K562 (cell line): ENCODE data around the gene UQCRH. TPM values are rescaled to one million over a fixed set of nuclear protein-coding genes. Genes with fewer than 3 reads are reported as not detected.

Source experiments
- ATAC-seq: fragments of 200-7000 bp; cut with Tn5 transposase; 3 replicates; pipeline ENCODE4 v1.9.1; 2020; ENCODE audit warnings: moderate library complexity
- BruUV-seq: library from RNA; stranded (reverse); fragments of 400-500 nt; replicated peaks from 2 replicates; lab custom pipeline; 2021; lab: Mats Ljungman, UMichigan
- CTCF ChIA-PET: fragments of 300-600 bp; formaldehyde crosslinking; extraction: SDS; loops from one replicate; lab custom pipeline; 2021; ENCODE audit warnings: low intra/inter-chr PET ratio; lab: Yijun Ruan, JAX
- POLR2A ChIA-PET: fragments of 300-600, 350-650 bp; sonication (Branson Sonifier 250); formaldehyde crosslinking; extraction: SDS; loops from one replicate; lab custom pipeline; 2021; ENCODE audit warnings: antibody characterized with exemption, inconsistent platforms; lab: Yijun Ruan, JAX
- DNase-seq, 4 experiments: peaks; one replicate each; pipeline versions ENCODE4 v3.0.0 to v3.0.0-alpha.2; 2011 to 2018; ENCODE audit warnings: low spot score in 3 of 4, mixed read lengths in 3 of 4; ENCODE audit errors: extremely low read depth in 1 of 4
- FAIRE-seq: peaks from 2 replicates; lab custom pipeline; 2011; peaks lifted over from hg19 to GRCh38; lab: Jason Lieb, UNC
- H2AFZ ChIP-seq: 2 replicates; pipeline ENCODE4 v1.6.0; 2011; ENCODE audit warnings: low read depth, low read length, control low read depth, inconsistent platforms
- H3K27ac ChIP-seq: fragments of 200-600 bp; 3 replicates; pipeline ENCODE4 v1.8.0; 2011; ENCODE audit warnings: low read depth, mild to moderate bottlenecking, control low read depth, inconsistent platforms, low read length, moderate library complexity, mixed read lengths; ENCODE audit errors: extremely low read depth
- H3K27me3 ChIP-seq, 2 experiments: fragments of 300-600 bp in 1 of 2; 2 replicates in 1 of 2; 3 replicates in 1 of 2; pipeline versions ENCODE4 v1.6.0 to v1.8.0; 2011; ENCODE audit warnings: inconsistent platforms in 2 of 2, low read length in 2 of 2, mild to moderate bottlenecking in 1 of 2, mixed read lengths in 1 of 2, moderate library complexity in 1 of 2; ENCODE audit not compliant: control insufficient read depth in 2 of 2, insufficient read depth in 2 of 2
- H3K36me3 ChIP-seq: fragments of 300-600 bp; 3 replicates; pipeline ENCODE4 v1.8.0; 2011; ENCODE audit warnings: mild to moderate bottlenecking, low read length, inconsistent platforms; ENCODE audit not compliant: control insufficient read depth, insufficient read depth
- H3K4me1 ChIP-seq, 2 experiments: fragments of 200-600 bp in 1 of 2; replicated peaks in 1 of 2; 2 replicates in 1 of 2; 3 replicates in 1 of 2; pipeline versions ENCODE4 v1.5.1 to v1.8.0; 2011; ENCODE audit warnings: inconsistent platforms in 2 of 2, low read length in 2 of 2, mild to moderate bottlenecking in 1 of 2, mixed read lengths in 1 of 2, moderate library complexity in 1 of 2; ENCODE audit not compliant: control insufficient read depth in 2 of 2, insufficient read depth in 2 of 2
- H3K4me2 ChIP-seq: 2 replicates; pipeline ENCODE4 v1.6.1; 2011; ENCODE audit warnings: low read length, control low read depth, inconsistent platforms, mixed read lengths; ENCODE audit not compliant: insufficient read depth
- H3K4me3 ChIP-seq: fragments of 200-600 bp; sonication (generic), shearing (Covaris generic); 2 replicates; pipeline ENCODE4 v1.5.1; 2016; ENCODE audit warnings: control low read depth, inconsistent platforms
- H3K79me2 ChIP-seq: fragments of 200-600 bp; 3 replicates; pipeline ENCODE4 v1.8.0; 2011; ENCODE audit warnings: low read length, inconsistent platforms; ENCODE audit not compliant: control insufficient read depth, insufficient read depth
- H3K9ac ChIP-seq, 2 experiments: 2 replicates each; pipeline versions ENCODE4 v1.6.0 to v1.6.1; 2011; ENCODE audit warnings: low read depth in 2 of 2, low read length in 2 of 2, control low read depth in 1 of 2, inconsistent platforms in 1 of 2, mild to moderate bottlenecking in 1 of 2, mixed read lengths in 1 of 2; ENCODE audit not compliant: insufficient read depth in 1 of 2
- H3K9me1 ChIP-seq: one replicate; pipeline ENCODE4 v1.6.0; 2011; ENCODE audit warnings: inconsistent platforms, mild to moderate bottlenecking, low read length, moderate library complexity; ENCODE audit not compliant: control insufficient read depth, insufficient read depth
- H3K9me3 ChIP-seq: replicated peaks from 2 replicates; pipeline ENCODE4 v1.5.1; 2011; ENCODE audit warnings: low read depth, low read length, inconsistent platforms; ENCODE audit not compliant: control insufficient read depth, insufficient read depth
- H4K20me1 ChIP-seq: replicated peaks from 2 replicates; pipeline ENCODE4 v1.6.1; 2011; ENCODE audit warnings: low read length, inconsistent platforms, mixed read lengths; ENCODE audit not compliant: control insufficient read depth, insufficient read depth
- ATF1 ChIP-seq, 2 experiments: fragments of 450-650 bp in 1 of 2; IDR thresholded peaks; 2 replicates each; pipeline ENCODE4 v1.6.1; 2016; ENCODE audit warnings: missing compliant biosample characterization in 1 of 2, missing genetic modification characterization in 1 of 2
- GTF2F1 ChIP-seq: IDR thresholded peaks from 2 replicates; pipeline ENCODE4 v1.6.1; 2011; ENCODE audit warnings: low read depth, low read length, improper control_type of control experiment
- PURB ChIP-seq: sonication (generic); formaldehyde crosslinking; IDR thresholded peaks from 2 replicates; pipeline ENCODE4 v1.9.0; 2021; ENCODE audit warnings: low read depth, mild to moderate bottlenecking, missing genetic modification reagents
- SMARCA5 ChIP-seq: fragments of 450-650 bp; IDR thresholded peaks from 2 replicates; pipeline ENCODE4 v1.6.1; 2016
- WGBS: fragments of 100-300 bp; shearing (Covaris generic); methylation state at CpG from one replicate; pipeline ENCODE4 v1.1.6; 2016; ENCODE audit warnings: low coverage, mixed read lengths; ENCODE audit not compliant: insufficient coverage; ENCODE audit errors: missing lambda C conversion rate; 5-methylcytosine and 5-hydroxymethylcytosine counted together
- in situ Hi-C: fragments of 300-500 bp; cut with MboI; formaldehyde crosslinking; loops from 4 replicates; pipeline ENCODE4 v1.15.0; 2018; ENCODE audit warnings: inconsistent platforms, mixed read lengths
- intact Hi-C: fragments of 100-400 bp; cut with micrococcal nuclease; formaldehyde crosslinking; loops from 2 replicates; pipeline ENCODE4 v1.14.2; 2022
- polyA plus RNA-seq, 8 experiments: library from polyadenylated mRNA; depleted of rRNA in 4 of 8; stranded (reverse) in 5 of 8; unstranded in 3 of 8; fragments of >200 nt; fragmentation: Nextera tagmentation in 2 of 8; fragmentation: Illumina TruSeq in 1 of 8; extraction: Ambion mirVana in 2 of 8; extraction: Trizol in 1 of 8; gene quantifications; 2 replicates each; pipeline versions ENCODE4 v1.2.1 to v1.2.3, GENCODE V29; 2011 to 2014; ENCODE audit warnings: inconsistent platforms in 1 of 8, missing spikeins in 1 of 8
- total RNA-seq, 7 experiments: library from RNA; depleted of rRNA in 6 of 7; stranded (reverse); fragments of >200 nt in 6 of 7; fragmentation: Illumina TruSeq in 2 of 7; extraction: Trizol in 2 of 7; gene quantifications; 2 replicates each; pipeline versions ENCODE4 v1.2.1 to v1.2.3, GENCODE V29; 2011 to 2021; ENCODE audit warnings: low replicate concordance in 1 of 7
- TF ChIP-seq, protein P1 (sequence below): sonication (generic); formaldehyde crosslinking; IDR thresholded peaks from 2 replicates; pipeline ENCODE4 v1.9.0; 2022; ENCODE audit warnings: mild to moderate bottlenecking, missing genetic modification reagents
- TF ChIP-seq, protein P2 (sequence below), 2 experiments: fragments of 450-650 bp; IDR thresholded peaks; 2 replicates each; pipeline ENCODE4 v1.6.1; 2016; ENCODE audit warnings: mild to moderate bottlenecking in 2 of 2, borderline replicate concordance in 1 of 2, low read depth in 1 of 2, moderate library complexity in 1 of 2
- TF ChIP-seq, protein P3 (sequence below): sonication (generic); formaldehyde crosslinking; IDR thresholded peaks from 2 replicates; pipeline ENCODE4 v1.8.0; 2022; ENCODE audit warnings: mild to moderate bottlenecking, missing genetic modification reagents
- TF ChIP-seq, protein P4 (sequence below): conservative IDR thresholded peaks from 2 replicates; pipeline ENCODE4 v1.6.1; 2011; ENCODE audit warnings: low read depth, mild to moderate bottlenecking, low read length; ENCODE audit not compliant: control insufficient read depth

The UQCRH gene
- total and polyA plus RNA-seq, 9 of the 15 experiments (the other 6 are each of a cell fraction or from before 2014, with no cell fraction given), result 1,267 to 5,184 (median 2,410) TPM

DNA sequence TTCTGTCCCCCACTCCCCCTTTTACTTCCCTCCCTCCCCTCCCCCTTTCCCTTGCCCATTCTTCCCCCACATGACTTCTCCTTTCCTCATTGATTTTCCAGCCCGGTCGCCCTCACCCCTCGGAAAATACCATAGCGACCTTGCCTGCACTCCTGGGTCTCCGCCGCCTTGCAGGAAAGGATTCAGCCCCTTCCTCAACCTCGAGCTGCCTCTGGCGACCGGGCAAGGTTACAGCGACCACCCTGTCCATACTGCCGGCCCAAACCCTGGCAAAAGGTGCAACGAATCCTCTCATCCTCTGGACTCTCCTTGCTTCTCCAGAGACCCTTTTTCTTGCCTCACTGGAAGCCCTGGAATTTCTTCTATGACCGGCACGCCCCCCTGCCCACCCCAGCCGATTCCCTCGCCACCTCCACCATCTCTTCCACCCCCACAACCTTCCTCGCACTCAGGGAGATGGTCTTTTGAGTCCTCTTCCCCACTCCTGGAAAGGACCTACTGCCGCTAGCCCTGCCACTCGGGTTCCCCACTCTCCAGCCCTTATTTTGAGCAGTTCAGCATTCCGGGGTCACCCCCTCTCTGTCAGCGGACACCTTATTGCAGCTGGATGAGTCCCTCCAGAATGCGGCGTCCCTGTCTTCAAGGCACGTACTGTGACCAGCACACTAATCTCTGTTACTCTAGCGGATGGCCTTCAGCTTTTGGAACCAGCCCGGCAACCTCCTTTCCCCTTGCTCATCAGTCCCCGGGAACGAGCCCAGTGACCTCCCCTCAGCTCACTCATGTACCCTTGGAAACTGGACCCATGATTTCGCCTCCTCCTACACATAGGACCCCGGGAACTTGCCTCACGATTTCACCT, 38.0 kb downstream of the UQCRH start:
- Histone ChIP-seq H3K9me1 (peaks cover 11% of the 10 kb centered on the region), H3K36me3 (peaks cover 48% of the 10 kb centered on the region), H3K27me3 (no peaks in the 10 kb centered on the region), H3K4me2 (peak overlapping the region; percentile 95), H3K79me2 (peaks cover 50% of the 10 kb centered on the region), H3K4me1 (peaks cover 22 to 26% of the 10 kb centered on the region in 2 experiments), H4K20me1 (peaks cover 5% of the 10 kb centered on the region; the same call in 1 of the 2 replicates), H3K9ac (peak overlapping the region; percentile 94 to 95), H3K4me3 (peak overlapping the region; percentile 56), H3K27ac (peak overlapping the region; percentile 96), H3K9me3 (no peaks in the 10 kb centered on the region), H2AFZ (peak overlapping the region; percentile 83)
- BruUV-seq, result no TSS peak
- ATAC-seq (no peak), DNase-seq (peak in 3 of 4 experiments; percentile 29 to 36 (median 34)), FAIRE-seq (no peak)
- intact Hi-C loops, result loop anchor here (2.0 to 10.0 kb wide), 2 partner anchors 57 to 181 kb away; no protein-coding TSS in a partner anchor
- in situ Hi-C loops, result no loop called here
- POLR2A ChIA-PET, result interaction anchor here (0.5 to 4.0 kb wide), 12 partner anchors 14 to 263 kb away, joined by 3 to 20 read pairs (median 4); partner anchors contain the start of genes LRRC41, MKNK1 and UQCRH
- CTCF ChIA-PET, result no interaction called here
- WGBS, result 16% methylated on average over 31 of the region's 31 CpGs
- TF ChIP-seq SMARCA5 (no peak), PURB (CRISPR knock-in tag) (no peak), ATF1 (CRISPR knock-in tag; IDR thresholded peaks at IDR 0.05) (no peak), ATF1 (tag; IDR thresholded peaks at IDR 0.05) (peak; percentile 86), GTF2F1 (no peak)
- TF ChIP-seq, protein P1, sequence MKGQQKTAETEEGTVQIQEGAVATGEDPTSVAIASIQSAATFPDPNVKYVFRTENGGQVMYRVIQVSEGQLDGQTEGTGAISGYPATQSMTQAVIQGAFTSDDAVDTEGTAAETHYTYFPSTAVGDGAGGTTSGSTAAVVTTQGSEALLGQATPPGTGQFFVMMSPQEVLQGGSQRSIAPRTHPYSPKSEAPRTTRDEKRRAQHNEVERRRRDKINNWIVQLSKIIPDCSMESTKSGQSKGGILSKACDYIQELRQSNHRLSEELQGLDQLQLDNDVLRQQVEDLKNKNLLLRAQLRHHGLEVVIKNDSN (CRISPR knock-in tag), result no peak
- TF ChIP-seq, protein P2, sequence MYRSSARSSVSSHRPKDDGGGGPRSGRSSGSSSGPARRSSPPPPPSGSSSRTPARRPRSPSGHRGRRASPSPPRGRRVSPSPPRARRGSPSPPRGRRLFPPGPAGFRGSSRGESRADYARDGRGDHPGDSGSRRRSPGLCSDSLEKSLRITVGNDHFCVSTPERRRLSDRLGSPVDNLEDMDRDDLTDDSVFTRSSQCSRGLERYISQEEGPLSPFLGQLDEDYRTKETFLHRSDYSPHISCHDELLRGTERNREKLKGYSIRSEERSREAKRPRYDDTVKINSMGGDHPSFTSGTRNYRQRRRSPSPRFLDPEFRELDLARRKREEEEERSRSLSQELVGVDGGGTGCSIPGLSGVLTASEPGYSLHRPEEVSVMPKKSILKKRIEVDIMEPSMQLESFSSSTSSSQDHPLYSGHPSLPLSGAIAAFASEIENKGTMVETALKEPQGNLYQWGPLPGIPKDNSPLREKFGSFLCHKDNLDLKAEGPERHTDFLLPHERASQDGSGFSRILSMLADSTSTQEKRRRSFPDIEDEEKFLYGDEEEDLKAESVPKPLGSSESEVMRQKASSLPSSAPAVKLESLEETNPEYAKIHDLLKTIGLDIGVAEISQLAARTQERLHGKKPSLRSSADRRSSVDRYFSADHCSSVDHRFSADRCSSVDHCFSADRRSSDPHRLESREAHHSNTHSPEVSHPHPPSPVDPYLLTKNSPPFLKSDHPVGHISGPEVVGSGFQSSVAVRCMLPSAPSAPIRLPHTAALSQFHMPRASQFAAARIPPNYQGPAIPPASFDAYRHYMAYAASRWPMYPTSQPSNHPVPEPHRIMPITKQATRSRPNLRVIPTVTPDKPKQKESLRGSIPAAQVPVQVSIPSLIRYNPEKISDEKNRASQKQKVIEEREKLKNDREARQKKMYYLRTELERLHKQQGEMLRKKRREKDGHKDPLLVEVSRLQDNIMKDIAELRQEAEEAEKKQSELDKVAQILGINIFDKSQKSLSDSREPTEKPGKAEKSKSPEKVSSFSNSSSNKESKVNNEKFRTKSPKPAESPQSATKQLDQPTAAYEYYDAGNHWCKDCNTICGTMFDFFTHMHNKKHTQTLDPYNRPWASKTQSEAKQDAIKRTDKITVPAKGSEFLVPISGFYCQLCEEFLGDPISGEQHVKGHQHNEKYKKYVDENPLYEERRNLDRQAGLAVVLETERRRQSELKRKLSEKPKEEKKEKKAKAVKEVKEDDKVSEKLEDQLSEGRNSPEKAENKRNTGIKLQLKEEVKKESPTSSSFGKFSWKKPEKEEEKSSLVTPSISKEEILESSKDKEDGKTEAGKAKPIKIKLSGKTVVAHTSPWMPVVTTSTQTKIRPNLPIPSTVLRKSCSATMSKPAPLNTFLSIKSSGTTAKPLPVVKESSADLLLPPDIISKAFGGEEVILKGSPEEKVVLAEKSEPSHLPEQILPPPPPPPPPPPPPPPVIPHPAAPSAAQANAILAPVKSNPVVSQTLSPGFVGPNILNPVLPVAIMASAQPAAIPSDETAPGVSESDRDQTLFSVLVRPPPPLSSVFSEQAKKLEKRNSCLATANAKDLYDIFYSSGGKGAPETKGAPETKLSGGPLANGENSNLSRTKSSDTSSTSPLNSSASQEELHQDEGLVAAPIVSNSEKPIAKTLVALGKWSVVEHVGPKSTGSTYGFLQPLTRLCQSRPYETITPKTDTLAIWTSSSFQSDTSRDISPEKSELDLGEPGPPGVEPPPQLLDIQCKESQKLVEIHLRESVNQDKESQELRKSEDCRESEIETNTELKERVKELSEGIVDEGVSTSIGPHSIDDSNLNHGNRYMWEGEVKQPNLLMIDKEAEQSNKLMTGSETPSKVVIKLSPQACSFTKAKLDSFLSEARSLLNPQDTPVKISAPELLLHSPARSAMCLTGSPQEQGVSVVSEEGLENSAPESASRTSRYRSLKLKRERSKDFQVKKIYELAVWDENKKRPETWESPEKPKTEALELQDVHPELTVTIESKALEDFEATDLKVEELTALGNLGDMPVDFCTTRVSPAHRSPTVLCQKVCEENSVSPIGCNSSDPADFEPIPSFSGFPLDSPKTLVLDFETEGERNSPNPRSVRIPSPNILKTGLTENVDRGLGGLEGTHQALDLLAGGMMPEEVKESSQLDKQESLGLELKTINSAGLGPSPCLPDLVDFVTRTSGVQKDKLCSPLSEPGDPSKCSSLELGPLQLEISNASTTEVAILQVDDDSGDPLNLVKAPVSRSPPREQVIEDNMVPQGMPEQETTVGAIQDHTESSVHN (IDR thresholded peaks at IDR 0.05; ENCODE audit: borderline replicate concordance in 1 of 2, low read depth in 1 of 2), result 0 out of 4 replicates have a peak, but pooled peaks of 1 of the 2 experiments have one; percentile 8
- TF ChIP-seq, protein P3, sequence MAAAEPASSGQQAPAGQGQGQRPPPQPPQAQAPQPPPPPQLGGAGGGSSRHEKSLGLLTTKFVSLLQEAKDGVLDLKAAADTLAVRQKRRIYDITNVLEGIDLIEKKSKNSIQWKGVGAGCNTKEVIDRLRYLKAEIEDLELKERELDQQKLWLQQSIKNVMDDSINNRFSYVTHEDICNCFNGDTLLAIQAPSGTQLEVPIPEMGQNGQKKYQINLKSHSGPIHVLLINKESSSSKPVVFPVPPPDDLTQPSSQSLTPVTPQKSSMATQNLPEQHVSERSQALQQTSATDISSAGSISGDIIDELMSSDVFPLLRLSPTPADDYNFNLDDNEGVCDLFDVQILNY (CRISPR knock-in tag), result no peak
- TF ChIP-seq, protein P4, sequence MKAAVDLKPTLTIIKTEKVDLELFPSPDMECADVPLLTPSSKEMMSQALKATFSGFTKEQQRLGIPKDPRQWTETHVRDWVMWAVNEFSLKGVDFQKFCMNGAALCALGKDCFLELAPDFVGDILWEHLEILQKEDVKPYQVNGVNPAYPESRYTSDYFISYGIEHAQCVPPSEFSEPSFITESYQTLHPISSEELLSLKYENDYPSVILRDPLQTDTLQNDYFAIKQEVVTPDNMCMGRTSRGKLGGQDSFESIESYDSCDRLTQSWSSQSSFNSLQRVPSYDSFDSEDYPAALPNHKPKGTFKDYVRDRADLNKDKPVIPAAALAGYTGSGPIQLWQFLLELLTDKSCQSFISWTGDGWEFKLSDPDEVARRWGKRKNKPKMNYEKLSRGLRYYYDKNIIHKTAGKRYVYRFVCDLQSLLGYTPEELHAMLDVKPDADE, result no peak
